HepG2 (cell line): ENCODE data around the gene C1orf159. TPM values are rescaled to one million over a fixed set of nuclear protein-coding genes. Genes with fewer than 3 reads are reported as not detected.

Source experiments
- CTCF ChIP-seq: sonication (generic); formaldehyde crosslinking; IDR thresholded peaks from 2 replicates; pipeline ENCODE4 v1.5.0; 2020; ENCODE audit warnings: mild to moderate bottlenecking, missing genetic modification reagents, moderate library complexity
- FOXK2 ChIP-seq: fragments of 450-650 bp; IDR thresholded peaks from 2 replicates; pipeline ENCODE4 v1.6.1; 2016
- HDAC1 ChIP-seq: sonication (generic); formaldehyde crosslinking; IDR thresholded peaks from 2 replicates; pipeline ENCODE4 v1.5.1; 2020; ENCODE audit warnings: mild to moderate bottlenecking, missing genetic modification reagents
- HOXA5 ChIP-seq: sonication (generic); formaldehyde crosslinking; IDR thresholded peaks from 2 replicates; pipeline ENCODE4 v1.4.0; 2020; ENCODE audit warnings: missing genetic modification reagents
- KLF13 ChIP-seq: sonication (generic); formaldehyde crosslinking; IDR thresholded peaks from 2 replicates; pipeline ENCODE4 v1.4.0; 2020; ENCODE audit warnings: mild to moderate bottlenecking, missing genetic modification reagents
- KLF16 ChIP-seq, 2 experiments: sonication (generic) in 1 of 2; formaldehyde crosslinking in 1 of 2; IDR thresholded peaks; 2 replicates each; pipeline versions ENCODE4 v1.6.1 to v1.8.0; 2016 to 2023; ENCODE audit warnings: missing genetic modification reagents in 2 of 2, missing compliant biosample characterization in 1 of 2
- MTERF4 ChIP-seq: sonication (generic); formaldehyde crosslinking; IDR thresholded peaks from 2 replicates; pipeline ENCODE4 v1.8.0; 2023; ENCODE audit warnings: mild to moderate bottlenecking, missing genetic modification reagents
- MXI1 ChIP-seq: IDR thresholded peaks from 3 replicates; pipeline ENCODE4 v1.6.1; 2012; ENCODE audit warnings: low read depth, low read length, inconsistent platforms, borderline replicate concordance
- NCOA2 ChIP-seq: sonication (generic); formaldehyde crosslinking; IDR thresholded peaks from 2 replicates; pipeline ENCODE4 v1.8.0; 2022; ENCODE audit warnings: inconsistent platforms
- NFIC ChIP-seq: IDR thresholded peaks from 2 replicates; pipeline ENCODE4 v1.6.1; 2012; ENCODE audit warnings: mild to moderate bottlenecking, low read length, inconsistent platforms
- PLSCR1 ChIP-seq: sonication (generic); formaldehyde crosslinking; IDR thresholded peaks from 2 replicates; pipeline ENCODE4 v1.5.0; 2020; ENCODE audit warnings: missing genetic modification reagents, mild to moderate bottlenecking, borderline replicate concordance
- SP5 ChIP-seq: IDR thresholded peaks from 2 replicates; pipeline ENCODE4 v1.6.1; 2016; ENCODE audit warnings: low read depth, borderline replicate concordance
- TFAP4 ChIP-seq: sonication (generic); IDR thresholded peaks from 2 replicates; pipeline ENCODE4 v1.6.1; 2016; ENCODE audit warnings: low read depth, borderline replicate concordance
- ZC3H4 ChIP-seq: sonication (generic); formaldehyde crosslinking; IDR thresholded peaks from 2 replicates; pipeline ENCODE4 v1.4.0; 2020; ENCODE audit warnings: missing genetic modification reagents, borderline replicate concordance
- ZFP37 ChIP-seq: sonication (generic); formaldehyde crosslinking; IDR thresholded peaks from 2 replicates; pipeline ENCODE4 v1.4.0; 2020; ENCODE audit warnings: missing genetic modification reagents, borderline replicate concordance
- ZFP41 ChIP-seq: sonication (generic); formaldehyde crosslinking; IDR thresholded peaks from 2 replicates; pipeline ENCODE4 v1.4.0; 2020; ENCODE audit warnings: mild to moderate bottlenecking, missing genetic modification reagents, borderline replicate concordance
- ZFP62 ChIP-seq: sonication (generic); formaldehyde crosslinking; IDR thresholded peaks from 2 replicates; pipeline ENCODE4 v1.4.0; 2020; ENCODE audit warnings: missing genetic modification reagents
- ZNF20 ChIP-seq: sonication (generic); formaldehyde crosslinking; IDR thresholded peaks from 2 replicates; pipeline ENCODE4 v1.4.0; 2020; ENCODE audit warnings: mild to moderate bottlenecking, moderate library complexity, missing genetic modification reagents
- ZNF224 ChIP-seq: sonication (generic); formaldehyde crosslinking; IDR thresholded peaks from 2 replicates; pipeline ENCODE4 v1.5.0; 2020; ENCODE audit warnings: mild to moderate bottlenecking, missing genetic modification reagents
- ZNF33B ChIP-seq: sonication (generic); formaldehyde crosslinking; IDR thresholded peaks from 2 replicates; pipeline ENCODE4 v1.5.1; 2020; ENCODE audit warnings: mild to moderate bottlenecking, missing genetic modification reagents
- ZNF616 ChIP-seq: sonication (generic); formaldehyde crosslinking; IDR thresholded peaks from 2 replicates; pipeline ENCODE4 v1.5.0; 2020; ENCODE audit warnings: low read depth, mild to moderate bottlenecking, missing genetic modification reagents
- ZNF747 ChIP-seq: sonication (generic); formaldehyde crosslinking; IDR thresholded peaks from 2 replicates; pipeline ENCODE4 v1.8.1; 2023; ENCODE audit warnings: missing genetic modification reagents, mild to moderate bottlenecking, borderline replicate concordance
- polyA plus RNA-seq, 8 experiments: library from polyadenylated mRNA; depleted of rRNA in 3 of 8; stranded (reverse) in 7 of 8; unstranded in 1 of 8; fragments of >200 nt; fragmentation: Illumina TruSeq in 4 of 8; extraction: Trizol in 4 of 8; gene quantifications; 2 replicates each; pipeline versions ENCODE4 v1.2.1 to v1.2.3, GENCODE V29; 2011 to 2016; ENCODE audit warnings: low read depth in 4 of 8, missing spikeins in 1 of 8, mixed read lengths in 1 of 8; ENCODE audit not compliant: insufficient read depth in 1 of 8
- total RNA-seq, 5 experiments: library from RNA; depleted of rRNA; stranded (reverse); fragments of >200 nt; fragmentation: Illumina TruSeq; extraction: Trizol; gene quantifications; 2 replicates each; pipeline ENCODE4 v1.2.3, GENCODE V29; 2016; ENCODE audit warnings: low read depth in 1 of 5
- TF ChIP-seq, protein P1 (sequence below): sonication (generic); formaldehyde crosslinking; IDR thresholded peaks from 2 replicates; pipeline ENCODE4 v1.8.0; 2022; ENCODE audit warnings: mild to moderate bottlenecking, missing genetic modification reagents
- TF ChIP-seq, protein P2 (sequence below): sonication (generic); formaldehyde crosslinking; IDR thresholded peaks from 2 replicates; pipeline ENCODE4 v1.8.0; 2022; ENCODE audit warnings: low read depth, missing genetic modification reagents

C1orf159 gene
- total and polyA plus RNA-seq, 2 of the 13 experiments (the other 11 are each of a cell fraction or from before 2014, with no cell fraction given) = 3.8 to 6.7 TPM

GRCh38 chr1:1157914-1158710 lies 42.2 kb upstream of the C1orf159 start (continued):
- TF ChIP-seq ZC3H4 (CRISPR knock-in tag) (no peak), NCOA2 (CRISPR knock-in tag) (no peak), ZFP37 (CRISPR knock-in tag) (no peak), PLSCR1 (CRISPR knock-in tag) (no peak), TFAP4 (no peak), ZNF747 (no peak), NFIC (no peak), ZFP62 (CRISPR knock-in tag) (no peak), SP5 (CRISPR knock-in tag) (peak; percentile 95), KLF16 (CRISPR knock-in tag; IDR thresholded peaks at IDR 0.05) (no peak), ZNF20 (CRISPR knock-in tag) (no peak), CTCF (CRISPR knock-in tag) (no peak), ZNF224 (CRISPR knock-in tag) (no peak), FOXK2 (no peak), HOXA5 (CRISPR knock-in tag) (no peak), ZNF33B (CRISPR knock-in tag) (no peak), MTERF4 (CRISPR knock-in tag) (no peak), ZNF616 (CRISPR knock-in tag) (no peak), ZFP41 (CRISPR knock-in tag) (no peak), HDAC1 (CRISPR knock-in tag) (no peak), MXI1 (0 out of 3 replicates have a peak, but pooled peaks have one; percentile 18), KLF13 (no peak)
- TF ChIP-seq, protein P1, sequence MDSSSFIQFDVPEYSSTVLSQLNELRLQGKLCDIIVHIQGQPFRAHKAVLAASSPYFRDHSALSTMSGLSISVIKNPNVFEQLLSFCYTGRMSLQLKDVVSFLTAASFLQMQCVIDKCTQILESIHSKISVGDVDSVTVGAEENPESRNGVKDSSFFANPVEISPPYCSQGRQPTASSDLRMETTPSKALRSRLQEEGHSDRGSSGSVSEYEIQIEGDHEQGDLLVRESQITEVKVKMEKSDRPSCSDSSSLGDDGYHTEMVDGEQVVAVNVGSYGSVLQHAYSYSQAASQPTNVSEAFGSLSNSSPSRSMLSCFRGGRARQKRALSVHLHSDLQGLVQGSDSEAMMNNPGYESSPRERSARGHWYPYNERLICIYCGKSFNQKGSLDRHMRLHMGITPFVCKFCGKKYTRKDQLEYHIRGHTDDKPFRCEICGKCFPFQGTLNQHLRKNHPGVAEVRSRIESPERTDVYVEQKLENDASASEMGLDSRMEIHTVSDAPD (CRISPR knock-in tag) = 0 out of 2 replicates have a peak, but pooled peaks have one; percentile 16
- TF ChIP-seq, protein P2, sequence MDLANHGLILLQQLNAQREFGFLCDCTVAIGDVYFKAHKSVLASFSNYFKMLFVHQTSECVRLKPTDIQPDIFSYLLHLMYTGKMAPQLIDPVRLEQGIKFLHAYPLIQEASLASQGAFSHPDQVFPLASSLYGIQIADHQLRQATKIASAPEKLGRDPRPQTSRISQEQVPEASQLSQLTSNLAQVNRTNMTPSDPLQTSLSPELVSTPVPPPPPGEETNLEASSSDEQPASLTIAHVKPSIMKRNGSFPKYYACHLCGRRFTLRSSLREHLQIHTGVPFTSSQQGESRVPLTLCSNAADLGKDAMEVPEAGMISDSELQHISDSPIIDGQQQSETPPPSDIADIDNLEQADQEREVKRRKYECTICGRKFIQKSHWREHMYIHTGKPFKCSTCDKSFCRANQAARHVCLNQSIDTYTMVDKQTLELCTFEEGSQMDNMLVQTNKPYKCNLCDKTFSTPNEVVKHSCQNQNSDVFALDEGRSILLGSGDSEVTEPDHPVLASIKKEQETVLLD (CRISPR knock-in tag) = no peak
